GM19099 (cell line): ENCODE measurements around the gene PFDN4.

Experiments used
- POLR2A ChIP-seq: IDR thresholded peaks from 3 replicates; pipeline ENCODE4 v1.6.1; 2011; ENCODE audit warnings: low read depth; ENCODE audit not compliant: insufficient read length; ENCODE audit errors: extremely low read depth

Gene PFDN4

DNA sequence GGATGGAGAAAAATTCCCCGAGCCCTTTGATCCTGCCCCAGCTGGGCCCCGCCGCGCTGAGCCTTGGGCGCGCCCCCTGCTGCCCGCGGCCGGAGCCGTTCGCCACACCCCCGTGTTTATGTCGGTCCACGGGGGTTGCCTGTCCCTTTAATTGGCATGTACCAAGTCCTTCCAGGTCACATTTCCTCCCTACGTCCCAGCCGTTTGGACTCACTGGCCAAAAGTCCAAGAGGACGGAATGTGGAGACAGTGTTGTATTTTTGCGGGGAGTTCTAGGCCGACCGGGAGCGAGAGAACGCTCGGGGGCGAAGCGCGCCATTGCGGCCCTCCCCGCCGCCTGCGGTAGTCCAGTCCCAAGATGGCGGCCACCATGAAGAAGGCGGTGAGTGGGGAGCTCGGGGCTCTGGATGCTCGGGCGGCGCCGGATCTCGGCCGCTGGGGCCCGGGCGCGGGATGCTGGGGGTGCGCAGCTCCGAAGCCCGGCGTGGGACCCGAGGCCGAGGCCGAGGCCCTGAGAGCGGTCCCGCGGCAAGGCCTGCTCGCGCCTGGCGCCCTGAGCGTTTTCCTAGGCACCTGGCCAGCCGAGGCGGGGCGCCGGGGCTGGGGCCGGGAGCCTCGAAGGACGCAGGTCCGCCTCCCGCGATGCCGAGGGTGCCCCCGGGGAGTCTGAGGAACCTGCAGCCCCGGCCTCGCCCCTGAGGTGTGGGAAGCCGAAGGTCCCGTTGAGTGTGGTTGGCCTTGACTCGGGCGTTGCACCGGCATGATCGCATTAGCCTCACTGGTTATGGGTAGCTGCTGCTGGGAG lies at the start of gene PFDN4:
Gene PFDN4, plus strand, starts transcription at position 345 of the 805 bp plus-strand sequence. Its CDS starts 14 bp downstream, at position 359.
- peak; percentile 66 for TF ChIP-seq POLR2A

- TF ChIP-seq POLR2A: no peak
Observed at GRCh38 chr20:54158226-54158625, 49.7 kb upstream of the PFDN4 start.

- TF ChIP-seq POLR2A: no peak
Observed at GRCh38 chr20:54158856-54159418, 49.0 kb upstream of the PFDN4 start.

GRCh38 chr20:54160065-54161007 lies 47.6 kb upstream of the PFDN4 start:
- no peak for TF ChIP-seq POLR2A

DNA sequence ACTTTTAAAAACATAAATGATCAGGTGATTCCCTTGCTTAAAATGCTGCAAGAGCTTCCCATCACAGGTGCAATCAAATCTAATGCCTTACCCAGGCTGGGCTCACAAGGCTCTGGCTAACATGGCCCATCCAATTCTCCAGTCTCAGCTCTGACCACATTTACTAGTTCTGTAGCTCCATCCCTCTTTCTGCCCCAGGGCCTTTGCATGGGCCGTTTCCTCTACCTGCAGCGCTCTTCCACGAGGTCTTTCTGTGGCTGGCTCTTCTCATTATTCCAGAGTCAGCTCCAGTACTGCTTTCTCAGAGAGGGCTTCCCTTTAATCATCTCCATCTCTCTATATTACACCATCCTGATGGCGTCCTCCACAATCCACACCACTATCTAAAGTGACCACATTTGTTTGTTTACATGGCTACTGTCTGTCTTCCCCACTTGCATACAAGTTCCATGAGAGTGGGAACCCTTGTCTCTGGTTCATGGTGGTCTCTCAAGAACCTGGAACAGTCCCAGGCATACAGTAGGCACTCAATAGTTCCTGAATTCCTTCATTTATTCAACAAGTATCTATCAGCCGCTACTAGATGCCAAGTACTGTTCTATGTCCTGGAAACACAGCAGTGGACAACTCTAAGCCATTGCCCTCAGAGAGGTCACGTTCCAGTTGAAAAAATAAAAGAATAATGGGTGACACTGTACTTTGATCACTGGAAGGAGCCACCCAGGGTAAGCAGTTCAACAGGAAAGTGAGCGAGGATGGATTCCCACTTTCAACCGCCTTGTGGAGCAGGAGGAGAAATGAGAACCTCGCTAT lies 46.7 kb upstream of the PFDN4 start:
- TF ChIP-seq POLR2A: no peak

- TF ChIP-seq POLR2A: no peak
Observed at GRCh38 chr20:54161821-54162149, 46.1 kb upstream of the PFDN4 start.

GRCh38 chr20:54162378-54163009 lies 45.4 kb upstream of the PFDN4 start:
- no peak for TF ChIP-seq POLR2A

- TF ChIP-seq POLR2A: no peak
Observed at GRCh38 chr20:54163402-54163801, 44.5 kb upstream of the PFDN4 start.

- no peak for TF ChIP-seq POLR2A
Observed at GRCh38 chr20:54165014-54165413, 42.9 kb upstream of the PFDN4 start.

DNA sequence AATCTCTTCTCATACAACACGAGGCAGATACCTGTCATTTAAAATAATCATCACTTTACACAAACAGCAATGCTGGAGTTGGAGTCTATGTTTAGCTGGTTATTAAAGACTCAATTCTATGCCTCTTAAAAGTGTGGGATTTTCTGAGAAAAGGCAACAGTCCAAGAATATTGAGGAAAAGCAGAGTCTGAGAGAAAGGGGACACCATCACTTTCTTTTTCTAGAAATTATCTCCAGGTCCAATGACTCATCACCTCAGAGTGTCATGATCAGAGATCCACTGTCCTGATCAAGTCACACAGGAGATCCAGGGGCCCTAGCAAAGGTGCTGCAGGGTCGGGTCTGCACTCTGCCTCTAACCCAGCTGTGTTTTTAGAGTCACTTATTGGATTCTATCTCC lies 42.1 kb upstream of the PFDN4 start:
- TF ChIP-seq POLR2A: no peak

DNA sequence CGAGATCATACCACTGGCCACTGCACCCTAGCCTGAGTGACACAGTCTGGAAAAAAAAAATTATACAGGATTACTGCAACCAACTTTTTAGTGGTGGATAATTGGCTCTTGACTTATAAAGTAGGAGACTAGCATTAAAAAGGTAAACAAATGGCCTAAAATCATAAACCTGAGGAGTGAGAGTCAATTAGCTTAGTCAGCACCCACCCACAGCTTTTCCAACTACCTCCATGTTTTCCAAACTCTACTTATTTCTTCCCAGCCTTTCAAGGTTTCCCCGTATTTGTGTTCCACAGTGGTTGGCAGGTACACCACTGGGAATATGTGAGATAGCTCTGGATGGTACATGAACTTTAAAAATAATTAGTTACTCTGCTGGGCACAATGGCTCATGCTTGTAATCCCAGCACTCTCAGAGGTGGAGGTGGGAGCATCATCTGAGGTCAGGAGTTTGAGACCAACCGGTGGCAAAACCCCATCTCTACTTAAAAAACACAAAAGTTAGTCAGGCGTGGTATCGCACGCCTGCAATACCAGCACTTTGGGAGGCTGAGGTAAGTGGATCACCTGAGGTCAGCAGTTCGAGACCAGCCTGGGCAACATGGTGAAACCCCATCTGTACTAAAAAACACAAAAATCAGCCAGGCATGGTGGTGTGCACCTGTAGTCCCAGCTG lies 40.8 kb upstream of the PFDN4 start:
- no peak for TF ChIP-seq POLR2A

DNA sequence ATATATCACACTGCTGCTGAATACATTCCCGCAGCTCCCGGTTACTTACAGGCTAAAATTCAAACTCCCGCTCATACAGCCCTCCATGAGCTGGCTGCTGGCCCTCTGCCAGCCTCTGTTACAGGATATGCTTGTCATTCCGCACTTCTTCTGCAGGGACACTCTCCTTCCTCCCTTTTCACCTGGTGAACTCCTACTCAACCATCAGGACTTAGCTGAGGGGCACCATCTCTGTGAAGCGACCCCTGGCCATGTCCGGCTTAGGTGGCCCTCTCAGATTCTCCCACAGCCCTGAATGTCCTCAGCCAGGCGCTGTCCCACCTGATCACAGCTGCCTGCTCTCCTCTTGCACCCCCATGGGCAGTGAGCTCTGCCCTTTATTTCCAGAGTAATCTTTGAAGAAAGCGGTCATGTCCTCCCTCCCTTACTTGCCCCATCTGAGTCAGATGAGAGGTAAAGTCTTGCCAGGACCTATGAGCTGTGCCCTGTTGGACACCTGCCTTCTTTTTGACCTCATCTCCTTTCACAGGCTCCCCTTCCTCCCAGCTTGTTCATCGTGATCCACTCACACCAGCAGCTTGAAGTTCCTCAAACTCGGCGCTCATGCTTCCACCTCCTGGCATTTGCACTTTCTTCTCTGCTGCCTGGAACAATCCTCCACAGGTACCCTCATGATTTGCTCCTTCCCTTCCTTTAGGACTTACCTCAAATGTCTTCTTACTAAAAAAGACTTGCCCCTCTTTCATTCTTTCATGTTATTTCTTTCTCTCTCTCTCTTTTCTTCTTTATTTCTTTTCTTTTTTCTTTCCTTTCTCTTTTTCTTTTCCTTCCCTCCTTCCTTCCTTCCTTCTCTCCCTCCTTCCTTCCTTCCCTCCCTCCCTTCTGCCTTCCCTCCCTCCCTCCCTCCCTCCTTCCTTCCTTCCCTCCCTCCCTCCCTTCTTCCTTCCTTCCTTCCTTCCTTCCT lies 39.7 kb upstream of the PFDN4 start:
- no peak for TF ChIP-seq POLR2A
